Left lung (tissue), 10 donors: ENCODE results near the gene SEC63. TPM values are rescaled to one million over a fixed set of nuclear protein-coding genes. Genes with fewer than 3 reads are reported as not detected.
A peak's percentile ranks its signal among the peaks of the same experiment; 100 is the strongest.
"Not testable (repeated sequence)": the region's sequence is repeated elsewhere in the genome, so short reads cannot be mapped to it uniquely, and the experiment has no call there.

ENCODE experiments used
- ATAC-seq: fragments of 200-7000 bp; cut with Tn5 transposase; one replicate; pipeline ENCODE4 v1.9.1; 2020; ENCODE audit warnings: moderate library complexity
- DNase-seq, 4 donors: peaks; one replicate each; pipeline ENCODE4 v3.0.0-alpha.2; 2013 to 2020
- H3K27ac ChIP-seq, 2 donors: fragments of 200-600 bp; sonication (generic) in 1 of 2; one replicate each; pipeline versions ENCODE4 v1.5.0 to v1.8.0; 2020 to 2021
- H3K27me3 ChIP-seq, 2 donors: fragments of 200-600 bp; sonication (generic) in 1 of 2; one replicate each; pipeline versions ENCODE4 v1.5.0 to v1.8.0; 2020 to 2021
- H3K36me3 ChIP-seq, 2 donors: fragments of 200-600 bp; sonication (generic) in 1 of 2; one replicate each; pipeline versions ENCODE4 v1.5.0 to v1.8.0; 2020 to 2021
- H3K4me1 ChIP-seq, 2 donors: fragments of 200-600 bp; one replicate each; pipeline ENCODE4 v1.8.0; 2021
- H3K4me3 ChIP-seq, 2 donors: fragments of 200-600 bp; sonication (generic) in 1 of 2; one replicate each; pipeline versions ENCODE4 v1.5.0 to v1.8.0; 2020 to 2021; ENCODE audit warnings: mild to moderate bottlenecking in 1 of 2
- H3K9me3 ChIP-seq, 2 donors: fragments of 200-600 bp; sonication (generic) in 1 of 2; one replicate each; pipeline versions ENCODE4 v1.5.0 to v1.8.0; 2020 to 2021
- intact Hi-C, 2 donors: fragments of 100-400 bp; cut with DNase I; formaldehyde crosslinking; loops; one replicate each; pipeline versions ENCODE4 v1.11.2 to v1.14.2; 2022
- polyA plus RNA-seq, 6 donors: library from polyadenylated mRNA; unstranded; fragments of 120-200 nt; gene quantifications; one replicate each; pipeline ENCODE4 v1.2.1, GENCODE V29; 2013; ENCODE audit not compliant: insufficient read length in 6 of 6
- total RNA-seq, 2 donors: library from RNA; stranded (reverse); fragmentation: NEBNext Ultra II Directional; extraction: Animal tissue kit (Norgen Biotek cat#: 25700); gene quantifications; one replicate each; pipeline ENCODE4 v1.2.1, GENCODE V29; 2021
- TF ChIP-seq, protein P1 (sequence below), 2 donors: fragments of 200-600 bp; sonication (generic) in 1 of 2; IDR thresholded peaks; one replicate each; pipeline versions ENCODE4 v1.5.0 to v1.8.0; 2021; ENCODE audit warnings: antibody characterized with exemption in 2 of 2
- donor health status: DM: no; HTN: yes; CAD: no.
- donor health status: DM: no; HTN: no; CAD: no.

Gene SEC63
- total and polyA plus RNA-seq, 8 donors = 94.4 to 131 (median 111) TPM

DNA sequence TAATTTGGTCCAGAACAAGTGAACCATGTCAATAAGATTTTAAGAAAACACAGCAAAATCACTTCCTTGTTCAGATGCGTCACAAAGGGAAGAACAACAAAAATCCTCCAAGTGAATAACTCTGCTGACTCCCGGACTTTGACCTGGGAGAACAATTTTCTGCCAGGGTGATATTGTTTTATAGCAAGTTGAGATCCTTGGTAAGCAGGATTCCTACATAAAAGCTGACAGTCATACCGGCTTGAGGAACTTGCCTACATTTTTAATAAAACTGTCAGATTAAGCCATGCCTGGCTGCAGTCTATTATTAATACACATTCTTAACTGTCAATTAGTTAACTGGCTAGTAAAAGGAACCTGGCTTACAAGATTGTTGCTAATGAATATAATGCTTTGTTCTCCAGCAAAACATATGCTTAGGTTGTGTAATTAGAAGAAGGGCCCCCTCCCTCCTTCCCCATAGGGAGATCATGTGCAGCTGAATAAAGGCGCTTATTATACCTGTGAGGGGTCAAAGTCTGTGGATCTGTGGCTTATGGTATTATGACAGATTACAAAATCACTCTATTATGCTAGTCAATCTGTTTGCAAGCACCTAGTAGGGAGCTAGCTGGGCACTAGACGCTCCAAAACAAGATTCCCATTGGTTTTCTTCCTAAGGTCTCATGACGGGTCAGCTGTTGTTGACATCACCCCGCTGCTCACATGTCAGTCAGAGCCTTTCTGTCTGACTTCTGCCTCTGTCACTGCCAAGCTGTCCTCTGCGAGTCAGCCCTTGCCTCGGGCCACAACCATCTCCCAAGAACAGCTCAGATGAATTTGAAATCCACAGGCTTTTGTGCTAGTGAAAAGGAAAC lies 44.6 kb upstream of the SEC63 start:
- Histone ChIP-seq H3K4me1 (no peaks in the 10 kb centered on the region), H3K9me3 (no peaks in the 10 kb centered on the region), H3K27me3 (no peaks in the 10 kb centered on the region), H3K4me3 (no peak overlapping the region), H3K27ac (no peak overlapping the region), H3K36me3 (no peaks in the 10 kb centered on the region)
- intact Hi-C loops = no loop called here
- TF ChIP-seq, protein P1, sequence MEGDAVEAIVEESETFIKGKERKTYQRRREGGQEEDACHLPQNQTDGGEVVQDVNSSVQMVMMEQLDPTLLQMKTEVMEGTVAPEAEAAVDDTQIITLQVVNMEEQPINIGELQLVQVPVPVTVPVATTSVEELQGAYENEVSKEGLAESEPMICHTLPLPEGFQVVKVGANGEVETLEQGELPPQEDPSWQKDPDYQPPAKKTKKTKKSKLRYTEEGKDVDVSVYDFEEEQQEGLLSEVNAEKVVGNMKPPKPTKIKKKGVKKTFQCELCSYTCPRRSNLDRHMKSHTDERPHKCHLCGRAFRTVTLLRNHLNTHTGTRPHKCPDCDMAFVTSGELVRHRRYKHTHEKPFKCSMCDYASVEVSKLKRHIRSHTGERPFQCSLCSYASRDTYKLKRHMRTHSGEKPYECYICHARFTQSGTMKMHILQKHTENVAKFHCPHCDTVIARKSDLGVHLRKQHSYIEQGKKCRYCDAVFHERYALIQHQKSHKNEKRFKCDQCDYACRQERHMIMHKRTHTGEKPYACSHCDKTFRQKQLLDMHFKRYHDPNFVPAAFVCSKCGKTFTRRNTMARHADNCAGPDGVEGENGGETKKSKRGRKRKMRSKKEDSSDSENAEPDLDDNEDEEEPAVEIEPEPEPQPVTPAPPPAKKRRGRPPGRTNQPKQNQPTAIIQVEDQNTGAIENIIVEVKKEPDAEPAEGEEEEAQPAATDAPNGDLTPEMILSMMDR (IDR thresholded peaks at IDR 0.05) = no peak
- DNase-seq (peak in 1 of 4 donors; percentile 36), ATAC-seq (peak; percentile 22)

DNA sequence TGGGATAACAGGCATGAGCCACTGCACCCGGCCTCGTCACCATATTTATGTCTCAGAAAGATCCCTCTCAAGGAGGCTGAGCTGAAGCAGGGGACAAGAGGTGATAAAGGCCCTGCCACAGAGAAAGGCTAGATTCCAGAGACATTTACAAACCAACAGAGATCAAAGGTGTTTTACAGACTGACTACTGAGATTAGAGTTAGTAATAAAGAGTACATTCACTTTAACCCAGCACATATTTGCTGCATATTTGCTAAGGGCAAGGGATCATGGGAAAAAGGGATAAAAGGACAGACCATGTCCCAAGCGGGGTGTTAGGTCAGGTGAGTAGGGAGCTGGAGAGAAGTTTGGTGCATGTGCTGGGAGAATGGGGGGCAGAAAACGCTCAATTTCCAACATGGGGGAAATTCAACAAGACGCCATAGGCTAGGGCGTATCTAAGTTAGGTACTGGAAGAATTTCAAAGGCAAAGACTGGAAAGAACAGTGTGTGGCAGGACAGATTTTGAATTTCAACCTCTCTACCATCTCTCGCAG lies 43.8 kb upstream of the SEC63 start:
- ATAC-seq (no peak), DNase-seq (no peak)
- no peak overlapping the region for H3K27ac ChIP-seq
- H3K4me1 ChIP-seq = no peaks in the 10 kb centered on the region
- TF ChIP-seq, protein P1 (IDR thresholded peaks at IDR 0.05) = no peak
- no peak overlapping the region for H3K4me3 ChIP-seq
- no peaks in the 10 kb centered on the region for H3K36me3 ChIP-seq
- no peaks in the 10 kb centered on the region for H3K9me3 ChIP-seq
- intact Hi-C loops = no loop called here
- H3K27me3 ChIP-seq = no peaks in the 10 kb centered on the region

DNA sequence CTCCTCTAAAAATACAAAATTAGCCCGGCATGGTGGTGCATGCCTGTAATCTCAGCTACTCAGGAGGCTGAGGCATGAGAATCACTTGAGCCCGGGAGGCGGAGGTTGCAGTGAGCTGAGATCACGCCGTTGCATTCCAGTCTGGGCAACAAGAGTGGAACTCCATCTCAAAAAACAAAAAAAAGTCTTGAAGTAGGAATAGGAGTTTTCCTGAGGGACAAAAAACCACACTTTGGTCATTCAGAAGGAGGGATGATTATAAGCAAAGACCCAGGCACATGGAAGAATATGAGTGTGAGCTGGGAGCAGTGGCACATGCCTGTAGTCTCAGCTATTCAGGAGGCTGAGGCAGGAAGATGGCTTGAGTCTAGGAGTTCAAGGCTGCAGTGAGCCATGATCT lies 42.3 kb upstream of the SEC63 start:
- H3K9me3 ChIP-seq, intact Hi-C loops, H3K27ac ChIP-seq, H3K27me3 ChIP-seq, H3K36me3 ChIP-seq, H3K4me3 ChIP-seq, ATAC-seq, DNase-seq, H3K4me1 ChIP-seq: not testable (repeated sequence)

DNA sequence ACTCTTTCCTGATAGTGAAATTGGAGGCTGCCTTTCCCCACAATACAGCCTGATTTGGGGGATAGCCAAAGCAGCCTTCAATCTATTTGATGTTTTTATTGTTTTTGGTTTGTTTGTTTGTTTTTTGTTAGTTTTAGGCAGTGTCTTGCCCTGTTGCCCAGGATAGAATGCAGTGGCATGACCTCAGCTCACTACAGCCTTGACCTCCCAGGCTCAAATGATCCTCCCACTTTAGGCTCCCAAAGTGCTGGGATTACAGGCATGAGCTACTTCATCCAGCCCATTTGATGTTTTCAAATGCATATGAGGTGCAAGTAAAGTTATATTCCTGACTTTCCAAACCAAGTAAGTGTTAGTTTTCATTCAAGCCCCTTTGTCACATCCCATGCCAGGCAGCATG lies 41.3 kb upstream of the SEC63 start:
- DNase-seq (no peak), ATAC-seq (no peak)
- H3K36me3 ChIP-seq = no peaks in the 10 kb centered on the region
- H3K9me3 ChIP-seq = no peaks in the 10 kb centered on the region
- intact Hi-C loops = no loop called here
- H3K27me3 ChIP-seq = no peaks in the 10 kb centered on the region
- TF ChIP-seq, protein P1 (IDR thresholded peaks at IDR 0.05) = no peak
- H3K4me1 ChIP-seq = no peaks in the 10 kb centered on the region
- H3K27ac ChIP-seq = no peak overlapping the region
- H3K4me3 ChIP-seq = no peak overlapping the region

DNA sequence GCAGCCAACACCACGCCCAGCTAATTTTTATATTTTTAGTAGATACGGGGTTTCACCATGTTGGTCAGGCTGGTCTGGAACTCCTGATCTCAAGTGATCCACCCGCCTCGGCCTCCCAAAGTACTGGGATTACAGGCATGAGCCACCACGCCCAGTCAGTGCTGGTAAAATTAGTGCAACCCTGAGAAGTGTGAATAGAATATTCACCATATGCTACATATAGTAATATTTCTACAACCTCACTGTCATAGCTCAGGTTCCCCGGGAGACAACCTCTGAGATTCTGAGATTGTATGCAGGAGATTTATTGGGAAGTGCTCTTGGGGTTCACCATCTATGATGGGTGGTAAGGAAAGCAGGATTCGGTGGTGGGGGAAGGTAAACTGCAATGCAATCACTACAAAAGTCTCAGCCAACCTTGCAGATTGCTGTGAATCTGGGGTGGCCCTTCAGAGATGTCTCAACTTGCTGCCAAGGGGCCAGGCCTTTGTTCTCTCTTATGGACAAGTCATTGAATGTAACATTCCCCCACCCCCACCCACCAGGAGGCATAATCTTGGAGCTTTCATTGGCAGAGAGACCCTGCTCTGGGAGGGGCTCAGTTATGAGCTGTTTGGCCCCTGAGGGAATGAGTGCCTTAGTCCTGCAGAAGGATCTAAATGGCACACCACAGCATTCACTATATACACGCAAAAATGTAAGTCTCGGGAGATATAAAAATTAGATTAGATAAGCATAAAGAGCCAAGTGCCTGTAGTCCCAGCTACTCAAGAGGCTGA lies 34.0 kb upstream of the SEC63 start:
- H3K27ac ChIP-seq = no peak overlapping the region
- no peaks in the 10 kb centered on the region for H3K4me1 ChIP-seq
- H3K27me3 ChIP-seq = no peaks in the 10 kb centered on the region
- intact Hi-C loops = no loop called here
- no peaks in the 10 kb centered on the region for H3K36me3 ChIP-seq
- TF ChIP-seq, protein P1 (IDR thresholded peaks at IDR 0.05) = no peak
- H3K9me3 ChIP-seq = no peaks in the 10 kb centered on the region
- H3K4me3 ChIP-seq = no peak overlapping the region
- ATAC-seq (no peak), DNase-seq (no peak)
